ENCODE measurements around the gene VEPH1.

Gene VEPH1

DNA sequence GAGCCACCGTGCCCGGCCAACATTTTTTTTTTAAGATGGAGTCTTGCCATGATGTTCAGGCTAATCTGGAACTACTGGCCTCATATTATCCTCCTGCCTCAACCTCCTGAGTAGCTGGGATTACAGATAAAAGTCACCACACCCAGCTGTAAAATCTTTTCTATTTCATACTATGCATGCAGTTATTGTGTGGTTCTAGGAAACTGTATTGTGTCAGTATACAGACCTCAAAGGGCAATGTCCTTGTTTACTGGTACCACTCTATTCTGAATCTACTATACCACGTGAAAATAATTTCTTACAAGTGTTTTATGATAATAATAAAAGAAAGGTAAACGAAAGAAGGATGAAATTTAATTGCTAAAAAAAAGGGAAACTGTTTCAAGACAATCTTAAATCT, 190.0 kb downstream of the VEPH1 start:
- Histone ChIP-seq H3K9me3 (ENCODE audit: control extremely low read depth in 1 of 5, control insufficient read depth in 4 of 5, insufficient read depth in 2 of 5, low read depth in 1 of 5, low read length in 4 of 5) (no peaks in the 10 kb centered on the region), H3K36me3 (ENCODE audit: control insufficient read depth in 4 of 4, insufficient read depth in 4 of 4, low read length in 3 of 4) (no peaks in the 10 kb centered on the region), H3K27ac (ENCODE audit: insufficient read depth in 1 of 2, low read depth in 1 of 2, low read length in 2 of 2, poor library complexity in 1 of 2, severe bottlenecking in 2 of 2) (no peak overlapping the region), H3K27me3 (replicated peaks in 2 of 5; ENCODE audit: control insufficient read depth in 4 of 5, insufficient read depth in 5 of 5, low read length in 4 of 5) (no peaks in the 10 kb centered on the region), H3K4me3 (ENCODE audit: control insufficient read depth in 1 of 7, extremely low read depth in 1 of 7, insufficient read depth in 4 of 7, low read depth in 2 of 7, low read length in 6 of 7) (no peak overlapping the region), H3K4me1 (ENCODE audit: control extremely low read depth in 1 of 4, control insufficient read depth in 4 of 4, insufficient read depth in 4 of 4, low read length in 3 of 4) (no peaks in the 10 kb centered on the region)
- 100% methylated on average over 3 of the region's 4 CpGs for WGBS (ENCODE audit: insufficient coverage)
- CTCF ChIA-PET, result no interaction called here
- POLR2A ChIA-PET, result no interaction called here
- DNase-seq, result no peak

DNA sequence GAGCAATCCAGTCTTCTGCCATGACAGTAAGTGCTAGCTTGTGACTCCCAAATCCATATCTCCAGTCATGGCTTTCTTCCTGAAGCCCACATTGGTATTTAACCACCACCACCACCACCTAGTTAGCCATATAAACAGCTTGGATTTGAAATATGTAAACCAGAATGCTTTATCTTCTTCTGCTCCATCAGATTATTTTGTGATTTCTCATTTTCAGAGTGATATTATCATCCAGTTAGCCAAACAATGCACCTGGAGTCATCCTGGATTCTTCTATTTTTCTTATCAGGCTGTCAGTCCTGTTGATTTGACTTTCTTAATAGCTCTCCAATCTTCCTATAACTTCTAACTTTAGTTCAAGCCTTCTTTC, 190.9 kb downstream of the VEPH1 start:
- Histone ChIP-seq H3K4me1 (ENCODE audit: control extremely low read depth in 1 of 4, control insufficient read depth in 4 of 4, insufficient read depth in 4 of 4, low read length in 3 of 4) (no peaks in the 10 kb centered on the region), H3K36me3 (ENCODE audit: control insufficient read depth in 4 of 4, insufficient read depth in 4 of 4, low read length in 3 of 4) (no peaks in the 10 kb centered on the region), H3K4me3 (ENCODE audit: control insufficient read depth in 1 of 7, extremely low read depth in 1 of 7, insufficient read depth in 4 of 7, low read depth in 2 of 7, low read length in 6 of 7) (no peak overlapping the region), H3K27me3 (replicated peaks in 2 of 5; ENCODE audit: control insufficient read depth in 4 of 5, insufficient read depth in 5 of 5, low read length in 4 of 5) (no peaks in the 10 kb centered on the region), H3K27ac (ENCODE audit: insufficient read depth in 1 of 2, low read depth in 1 of 2, low read length in 2 of 2, poor library complexity in 1 of 2, severe bottlenecking in 2 of 2) (no peak overlapping the region), H3K9me3 (ENCODE audit: control extremely low read depth in 1 of 5, control insufficient read depth in 4 of 5, insufficient read depth in 2 of 5, low read depth in 1 of 5, low read length in 4 of 5) (no peaks in the 10 kb centered on the region)
- POLR2A ChIA-PET, result no interaction called here
- CTCF ChIA-PET, result no interaction called here
- no peak for DNase-seq

DNA sequence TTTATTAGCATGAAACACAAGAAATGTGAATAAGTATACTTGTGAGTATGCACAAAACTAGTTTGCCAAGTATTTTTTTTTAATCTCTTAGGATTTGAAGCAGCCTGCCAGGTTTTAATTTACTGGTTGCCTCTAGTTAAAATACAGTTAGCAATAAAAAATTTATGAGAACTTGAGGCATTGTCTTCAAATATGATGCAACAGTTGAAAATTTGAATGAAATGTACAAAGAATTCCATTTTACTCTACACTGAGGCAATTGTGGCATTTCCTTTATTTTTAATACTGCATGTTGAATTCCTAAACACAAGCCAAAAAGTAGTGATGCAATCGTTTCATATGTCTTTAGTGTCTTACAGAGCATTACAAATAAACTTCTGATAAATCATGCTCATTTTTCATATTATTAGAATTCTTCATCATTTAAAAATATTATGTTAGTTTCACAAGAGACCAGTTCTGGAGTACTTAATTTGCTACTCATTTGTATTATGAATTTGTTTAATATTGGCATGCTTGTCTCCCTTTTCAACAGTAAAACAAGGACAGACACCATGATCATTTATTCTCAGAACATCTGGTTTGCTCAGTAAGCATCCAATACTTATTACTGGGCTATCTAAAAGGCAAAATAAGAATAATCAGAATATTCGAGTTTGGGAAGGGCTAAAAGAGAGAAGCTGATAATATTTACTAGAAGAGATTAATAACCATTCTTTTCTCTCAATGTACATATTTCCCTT, 191.4 kb downstream of the VEPH1 start:
- WGBS (ENCODE audit: insufficient coverage), result no CpG with 5 or more reads among the region's 2 CpGs
- ChIA-PET CTCF (no interaction called here), POLR2A (no interaction called here)
- DNase-seq, result no peak
- Histone ChIP-seq H3K36me3 (ENCODE audit: control insufficient read depth in 4 of 4, insufficient read depth in 4 of 4, low read length in 3 of 4) (no peaks in the 10 kb centered on the region), H3K4me1 (ENCODE audit: control extremely low read depth in 1 of 4, control insufficient read depth in 4 of 4, insufficient read depth in 4 of 4, low read length in 3 of 4) (no peaks in the 10 kb centered on the region), H3K4me3 (ENCODE audit: control insufficient read depth in 1 of 7, extremely low read depth in 1 of 7, insufficient read depth in 4 of 7, low read depth in 2 of 7, low read length in 6 of 7) (no peak overlapping the region), H3K9me3 (ENCODE audit: control extremely low read depth in 1 of 5, control insufficient read depth in 4 of 5, insufficient read depth in 2 of 5, low read depth in 1 of 5, low read length in 4 of 5) (no peaks in the 10 kb centered on the region), H3K27me3 (replicated peaks in 2 of 5; ENCODE audit: control insufficient read depth in 4 of 5, insufficient read depth in 5 of 5, low read length in 4 of 5) (no peaks in the 10 kb centered on the region), H3K27ac (ENCODE audit: insufficient read depth in 1 of 2, low read depth in 1 of 2, low read length in 2 of 2, poor library complexity in 1 of 2, severe bottlenecking in 2 of 2) (no peak overlapping the region)

DNA sequence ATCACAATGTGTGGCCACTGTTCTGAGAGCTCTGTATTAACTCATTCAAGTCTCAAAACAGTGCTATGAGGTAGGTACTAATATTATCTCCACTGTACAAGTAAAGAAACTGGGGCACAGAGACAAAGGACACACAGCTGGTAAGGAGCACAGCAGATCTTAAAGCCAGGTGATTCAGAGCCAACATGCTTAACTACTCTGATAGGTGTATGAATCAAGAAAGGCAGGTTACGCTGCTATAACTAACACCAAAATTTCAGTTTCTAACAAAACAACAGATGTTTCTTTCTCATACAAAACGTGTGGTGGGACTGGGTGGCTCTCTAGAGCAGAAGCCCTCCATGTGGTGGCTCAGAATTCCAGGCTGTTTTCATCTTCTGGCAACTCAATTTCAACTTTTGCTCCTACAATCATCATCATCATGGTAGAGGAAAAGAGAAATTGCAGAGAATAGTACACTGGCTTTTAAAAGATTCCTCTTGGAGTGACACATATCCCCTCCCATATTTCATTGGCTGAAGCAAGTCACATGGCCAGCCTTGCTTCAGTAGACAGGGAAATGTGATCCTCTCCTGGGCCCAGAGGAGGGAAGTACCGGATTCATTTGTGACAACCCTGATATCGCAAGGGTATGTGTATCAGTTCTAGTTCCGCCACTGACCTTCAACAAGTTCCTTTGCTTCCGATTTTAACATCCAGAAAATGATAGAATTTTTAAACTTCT, 192.7 kb downstream of the VEPH1 start:
- WGBS (ENCODE audit: insufficient coverage), result 100% methylated on average over 1 of the region's 6 CpGs
- CTCF ChIA-PET, result no interaction called here
- DNase-seq, result no peak

DNA sequence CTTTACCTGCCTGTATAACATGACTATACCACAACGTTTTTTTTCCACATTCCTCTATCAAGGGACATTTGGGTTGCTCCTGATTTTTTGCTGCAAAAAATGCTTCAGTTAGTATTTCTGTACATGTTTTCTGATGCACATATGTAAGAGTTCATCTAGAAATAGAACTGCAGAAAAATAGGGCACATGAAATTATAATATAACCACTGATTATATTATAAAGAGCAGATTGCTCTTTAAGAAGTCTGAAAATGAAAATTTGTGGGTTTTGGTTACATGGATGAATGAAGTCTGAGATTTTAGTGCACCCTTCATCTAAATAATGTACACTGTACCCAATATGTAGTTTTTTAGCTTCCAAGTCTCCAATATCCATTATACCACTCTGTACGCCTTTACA, 196.7 kb downstream of the VEPH1 start:
- Histone ChIP-seq H3K27ac (ENCODE audit: insufficient read depth in 1 of 2, low read depth in 1 of 2, low read length in 2 of 2, poor library complexity in 1 of 2, severe bottlenecking in 2 of 2) (no peak overlapping the region), H3K4me1 (ENCODE audit: control extremely low read depth in 1 of 4, control insufficient read depth in 4 of 4, insufficient read depth in 4 of 4, low read length in 3 of 4) (no peaks in the 10 kb centered on the region), H3K9me3 (ENCODE audit: control extremely low read depth in 1 of 5, control insufficient read depth in 4 of 5, insufficient read depth in 2 of 5, low read depth in 1 of 5, low read length in 4 of 5) (no peaks in the 10 kb centered on the region), H3K27me3 (replicated peaks in 2 of 5; ENCODE audit: control insufficient read depth in 4 of 5, insufficient read depth in 5 of 5, low read length in 4 of 5) (no peaks in the 10 kb centered on the region), H3K36me3 (ENCODE audit: control insufficient read depth in 4 of 4, insufficient read depth in 4 of 4, low read length in 3 of 4) (no peaks in the 10 kb centered on the region), H3K4me3 (ENCODE audit: control insufficient read depth in 1 of 7, extremely low read depth in 1 of 7, insufficient read depth in 4 of 7, low read depth in 2 of 7, low read length in 6 of 7) (no peak overlapping the region)
- POLR2A ChIA-PET, result interaction anchor here (0.7 kb wide), 1 partner anchor 14 kb away, joined by 3 read pairs; no protein-coding TSS in a partner anchor
- no peak for DNase-seq
- CTCF ChIA-PET, result no interaction called here
- WGBS (ENCODE audit: insufficient coverage), result 80% methylated on average over 1 of the region's 2 CpGs

More for the DNA sequence above, 192.7 kb downstream of the VEPH1 start:
- H3K9me3 ChIP-seq (ENCODE audit: control extremely low read depth in 1 of 5, control insufficient read depth in 4 of 5, insufficient read depth in 2 of 5, low read depth in 1 of 5, low read length in 4 of 5), result no peaks in the 10 kb centered on the region
- POLR2A ChIA-PET, result no interaction called here
- no peak overlapping the region for H3K27ac ChIP-seq (ENCODE audit: insufficient read depth in 1 of 2, low read depth in 1 of 2, low read length in 2 of 2, poor library complexity in 1 of 2, severe bottlenecking in 2 of 2)
- no peaks in the 10 kb centered on the region for H3K36me3 ChIP-seq (ENCODE audit: control insufficient read depth in 4 of 4, insufficient read depth in 4 of 4, low read length in 3 of 4)
- no peaks in the 10 kb centered on the region for H3K27me3 ChIP-seq (replicated peaks in 2 of 5; ENCODE audit: control insufficient read depth in 4 of 5, insufficient read depth in 5 of 5, low read length in 4 of 5)
- no peak overlapping the region for H3K4me3 ChIP-seq (ENCODE audit: control insufficient read depth in 1 of 7, extremely low read depth in 1 of 7, insufficient read depth in 4 of 7, low read depth in 2 of 7, low read length in 6 of 7)
- H3K4me1 ChIP-seq (ENCODE audit: control extremely low read depth in 1 of 4, control insufficient read depth in 4 of 4, insufficient read depth in 4 of 4, low read length in 3 of 4), result no peaks in the 10 kb centered on the region

DNA sequence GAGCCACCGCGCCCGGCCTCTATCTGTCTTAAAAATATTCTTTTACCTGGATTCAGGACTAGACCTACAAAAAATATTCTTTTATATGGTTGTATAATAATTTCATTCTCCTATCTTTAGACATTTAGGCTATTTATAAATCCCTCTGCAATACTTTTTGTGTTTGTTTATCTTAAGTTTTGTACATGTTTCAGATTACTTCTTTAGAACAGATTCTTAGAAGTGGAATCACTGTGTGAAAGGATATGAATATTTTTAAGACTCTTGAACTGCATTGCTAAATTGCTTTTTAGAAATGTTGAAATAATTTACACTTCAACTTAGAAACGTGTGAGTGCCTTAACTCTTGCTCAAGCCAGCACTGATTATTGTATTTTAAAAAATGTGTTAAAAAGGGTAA, 197.8 kb downstream of the VEPH1 start:
- H3K9me3 ChIP-seq (ENCODE audit: control extremely low read depth in 1 of 5, control insufficient read depth in 4 of 5, insufficient read depth in 2 of 5, low read depth in 1 of 5, low read length in 4 of 5), result no peaks in the 10 kb centered on the region
- H3K4me3 ChIP-seq (ENCODE audit: control insufficient read depth in 1 of 7, extremely low read depth in 1 of 7, insufficient read depth in 4 of 7, low read depth in 2 of 7, low read length in 6 of 7), result no peak overlapping the region
- POLR2A ChIA-PET, result no interaction called here
- no peak overlapping the region for H3K27ac ChIP-seq (ENCODE audit: insufficient read depth in 1 of 2, low read depth in 1 of 2, low read length in 2 of 2, poor library complexity in 1 of 2, severe bottlenecking in 2 of 2)
- CTCF ChIA-PET, result no interaction called here
- no peaks in the 10 kb centered on the region for H3K4me1 ChIP-seq (ENCODE audit: control extremely low read depth in 1 of 4, control insufficient read depth in 4 of 4, insufficient read depth in 4 of 4, low read length in 3 of 4)
- no peaks in the 10 kb centered on the region for H3K36me3 ChIP-seq (ENCODE audit: control insufficient read depth in 4 of 4, insufficient read depth in 4 of 4, low read length in 3 of 4)
- H3K27me3 ChIP-seq (replicated peaks in 2 of 5; ENCODE audit: control insufficient read depth in 4 of 5, insufficient read depth in 5 of 5, low read length in 4 of 5), result no peaks in the 10 kb centered on the region
- no peak for DNase-seq
- WGBS (ENCODE audit: insufficient coverage), result no CpG with 5 or more reads among the region's 4 CpGs

DNA sequence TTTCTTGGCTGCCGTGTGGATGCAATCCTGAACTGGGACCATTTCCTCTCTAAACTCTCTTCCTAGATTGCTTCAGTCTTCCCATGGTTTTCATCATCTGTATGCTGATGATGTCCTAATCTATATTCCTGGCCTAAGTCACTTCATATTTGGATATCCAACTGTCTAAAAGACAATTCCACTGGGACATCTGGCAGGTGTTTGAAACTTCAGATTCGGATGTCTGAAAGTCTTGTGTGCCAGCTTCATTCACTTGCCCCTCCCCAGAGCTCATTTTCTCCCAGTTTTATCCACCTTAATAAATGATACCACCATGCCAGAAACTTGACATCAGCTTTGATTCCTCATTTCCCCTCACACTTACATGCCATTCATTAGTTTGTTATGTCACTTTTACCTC, 201.5 kb downstream of the VEPH1 start:
- no peaks in the 10 kb centered on the region for H3K9me3 ChIP-seq (ENCODE audit: control extremely low read depth in 1 of 5, control insufficient read depth in 4 of 5, insufficient read depth in 2 of 5, low read depth in 1 of 5, low read length in 4 of 5)
- no peak overlapping the region for H3K4me3 ChIP-seq (ENCODE audit: control insufficient read depth in 1 of 7, extremely low read depth in 1 of 7, insufficient read depth in 4 of 7, low read depth in 2 of 7, low read length in 6 of 7)
- no peaks in the 10 kb centered on the region for H3K27me3 ChIP-seq (replicated peaks in 2 of 5; ENCODE audit: control insufficient read depth in 4 of 5, insufficient read depth in 5 of 5, low read length in 4 of 5)
- H3K36me3 ChIP-seq (ENCODE audit: control insufficient read depth in 4 of 4, insufficient read depth in 4 of 4, low read length in 3 of 4), result no peaks in the 10 kb centered on the region
- no peak overlapping the region for H3K27ac ChIP-seq (ENCODE audit: insufficient read depth in 1 of 2, low read depth in 1 of 2, low read length in 2 of 2, poor library complexity in 1 of 2, severe bottlenecking in 2 of 2)
- no peak for DNase-seq
- no peaks in the 10 kb centered on the region for H3K4me1 ChIP-seq (ENCODE audit: control extremely low read depth in 1 of 4, control insufficient read depth in 4 of 4, insufficient read depth in 4 of 4, low read length in 3 of 4)
- 100% methylated on average over 2 of the region's 2 CpGs for WGBS (ENCODE audit: insufficient coverage)
- POLR2A ChIA-PET, result no interaction called here
- CTCF ChIA-PET, result no interaction called here
